Measurements from ENCODE around the gene S100A8. TPM values are rescaled to one million over a fixed set of nuclear protein-coding genes. Genes with fewer than 3 reads are reported as not detected.
"Not testable (repeated sequence)": the region's sequence is repeated elsewhere in the genome, so short reads cannot be mapped to it uniquely, and the experiment has no call there.

S100A8 gene
- total and polyA plus RNA-seq, 4 donors = 38.4 to 99.3 (median 41.9) TPM

- H3K9me3 ChIP-seq (ENCODE audit: control insufficient read depth in 4 of 4, low read length in 3 of 4) = peaks cover 0 to 3% (median under 1%) of the 10 kb centered on the region in 4 donors
- WGBS = 66% methylated on average over 6 of the region's 6 CpGs
Observed at GRCh38 chr1:153415850-153416570, 25.1 kb upstream of the S100A8 start, which contains the start of gene S100A7A. Gene S100A7A (plus strand): TSS chr1:153416520. CDS start chr1:153418083, 1,563 bp downstream.

GRCh38 chr1:153413961-153414360 lies 23.1 kb upstream of the S100A8 start:
- not testable (repeated sequence) for H3K9ac ChIP-seq (ENCODE audit: low read depth in 1 of 2, low read length in 2 of 2); H3K27me3 ChIP-seq (ENCODE audit: control insufficient read depth in 4 of 4, insufficient read depth in 4 of 4, low read length in 3 of 4); H3K36me3 ChIP-seq (ENCODE audit: control insufficient read depth in 4 of 4, insufficient read depth in 3 of 4, low read depth in 1 of 4, low read length in 3 of 4); H3K9me3 ChIP-seq (ENCODE audit: control insufficient read depth in 4 of 4, low read length in 3 of 4); H3K4me3 ChIP-seq (ENCODE audit: low read depth in 1 of 3, low read length in 3 of 3); DNase-seq (ENCODE audit: low spot score); H3K27ac ChIP-seq (ENCODE audit: low read depth in 1 of 2, low read length in 2 of 2); H3K4me1 ChIP-seq (ENCODE audit: control insufficient read depth in 4 of 4, insufficient read depth in 4 of 4, low read length in 3 of 4)

More at GRCh38 chr1:153415850-153416570, 25.1 kb upstream of the S100A8 start, which contains the start of gene S100A7A:
- DNase-seq (ENCODE audit: low spot score) = no peak
- TF ChIP-seq REST (IDR thresholded peaks at IDR 0.05) (no peak), HNF4G (IDR thresholded peaks at IDR 0.05) (no peak), JUND (IDR thresholded peaks at IDR 0.05) (no peak), CTCF (IDR thresholded peaks at IDR 0.05; ENCODE audit: low read depth, low read length, missing input control) (no peak), RXRA (IDR thresholded peaks at IDR 0.05) (no peak)
- Histone ChIP-seq H3K27me3 (ENCODE audit: control insufficient read depth in 4 of 4, insufficient read depth in 4 of 4, low read length in 3 of 4) (no peaks in the 10 kb centered on the region), H3K4me3 (ENCODE audit: low read depth in 1 of 3, low read length in 3 of 3) (no peak within 1 kb of the TSS), H3K4me1 (ENCODE audit: control insufficient read depth in 4 of 4, insufficient read depth in 4 of 4, low read length in 3 of 4) (no peaks in the 10 kb centered on the region), H3K36me3 (ENCODE audit: control insufficient read depth in 4 of 4, insufficient read depth in 3 of 4, low read depth in 1 of 4, low read length in 3 of 4) (no peaks in the 10 kb centered on the region), H3K9ac (ENCODE audit: low read depth in 1 of 2, low read length in 2 of 2) (no peak within 1 kb of the TSS), H3K27ac (ENCODE audit: low read depth in 1 of 2, low read length in 2 of 2) (no peak within 1 kb of the TSS)

- not testable (repeated sequence) for H3K27ac ChIP-seq (ENCODE audit: low read depth in 1 of 2, low read length in 2 of 2); H3K4me3 ChIP-seq (ENCODE audit: low read depth in 1 of 3, low read length in 3 of 3); DNase-seq (ENCODE audit: low spot score); H3K9me3 ChIP-seq (ENCODE audit: control insufficient read depth in 4 of 4, low read length in 3 of 4); H3K4me1 ChIP-seq (ENCODE audit: control insufficient read depth in 4 of 4, insufficient read depth in 4 of 4, low read length in 3 of 4); H3K36me3 ChIP-seq (ENCODE audit: control insufficient read depth in 4 of 4, insufficient read depth in 3 of 4, low read depth in 1 of 4, low read length in 3 of 4); H3K27me3 ChIP-seq (ENCODE audit: control insufficient read depth in 4 of 4, insufficient read depth in 4 of 4, low read length in 3 of 4); H3K9ac ChIP-seq (ENCODE audit: low read depth in 1 of 2, low read length in 2 of 2)
- WGBS = 65% methylated on average over 11 of the region's 11 CpGs
Observed at GRCh38 chr1:153407274-153407673, 16.4 kb upstream of the S100A8 start.

GRCh38 chr1:153405825-153406599 lies 15.1 kb upstream of the S100A8 start:
- peak; percentile 17 for DNase-seq (ENCODE audit: low spot score)
- H3K27me3 ChIP-seq (ENCODE audit: control insufficient read depth in 4 of 4, insufficient read depth in 4 of 4, low read length in 3 of 4); H3K4me1 ChIP-seq (ENCODE audit: control insufficient read depth in 4 of 4, insufficient read depth in 4 of 4, low read length in 3 of 4); H3K36me3 ChIP-seq (ENCODE audit: control insufficient read depth in 4 of 4, insufficient read depth in 3 of 4, low read depth in 1 of 4, low read length in 3 of 4); H3K27ac ChIP-seq (ENCODE audit: low read depth in 1 of 2, low read length in 2 of 2); H3K9ac ChIP-seq (ENCODE audit: low read depth in 1 of 2, low read length in 2 of 2); H3K4me3 ChIP-seq (ENCODE audit: low read depth in 1 of 3, low read length in 3 of 3); H3K9me3 ChIP-seq (ENCODE audit: control insufficient read depth in 4 of 4, low read length in 3 of 4): not testable (repeated sequence)
- WGBS = 65% methylated on average over 6 of the region's 6 CpGs

All from liver (tissue), 9 donors.